GM21529 (cell line): ENCODE data around the gene SYNE1.
"Not testable (repeated sequence)": the region's sequence is repeated elsewhere in the genome, so short reads cannot be mapped to it uniquely, and the experiment has no call there.

Experiments
- ATAC-seq: cut with Tn5 transposase; IDR thresholded peaks from one replicate; pipeline ENCODE4 v1.9.1; 2021; ENCODE audit not compliant: unreplicated experiment

Gene SYNE1

DNA sequence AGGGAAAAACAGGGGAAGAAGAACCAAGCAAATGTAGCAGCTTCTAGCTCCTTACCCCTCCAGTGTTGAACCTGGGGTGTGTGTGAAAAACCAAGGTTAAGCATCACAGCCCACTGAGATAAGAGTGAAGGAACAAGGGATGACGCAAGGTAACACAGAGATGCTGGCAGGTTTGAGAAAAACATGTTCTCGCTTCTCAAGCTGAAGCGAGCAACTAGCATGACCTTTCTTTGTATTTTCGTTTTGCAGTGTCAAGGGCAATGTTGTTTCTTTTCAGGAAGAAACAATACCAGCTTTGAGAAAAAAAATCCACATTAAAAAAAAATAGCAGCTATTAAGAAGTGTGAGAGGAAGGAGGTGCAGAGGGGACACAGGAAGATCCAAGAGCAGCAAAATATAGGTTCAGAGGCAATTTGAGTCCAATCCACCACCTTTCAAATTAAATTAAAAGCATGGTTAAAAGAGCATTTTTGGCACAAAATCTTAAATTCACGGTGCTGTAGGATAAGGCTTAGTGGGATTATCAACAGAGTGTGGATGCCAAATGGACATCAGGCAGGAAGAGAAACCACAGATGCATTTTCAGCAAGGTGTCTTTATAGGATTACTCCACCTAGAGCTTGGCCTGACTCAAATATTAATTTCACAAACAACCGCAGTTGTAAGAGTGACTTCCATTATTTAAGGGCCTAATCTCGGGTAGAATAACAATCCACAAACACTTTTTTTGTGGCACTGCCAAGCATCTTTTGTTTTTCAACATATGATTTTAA lies 70.9 kb downstream of the SYNE1 start:
- ATAC-seq, result no peak

DNA sequence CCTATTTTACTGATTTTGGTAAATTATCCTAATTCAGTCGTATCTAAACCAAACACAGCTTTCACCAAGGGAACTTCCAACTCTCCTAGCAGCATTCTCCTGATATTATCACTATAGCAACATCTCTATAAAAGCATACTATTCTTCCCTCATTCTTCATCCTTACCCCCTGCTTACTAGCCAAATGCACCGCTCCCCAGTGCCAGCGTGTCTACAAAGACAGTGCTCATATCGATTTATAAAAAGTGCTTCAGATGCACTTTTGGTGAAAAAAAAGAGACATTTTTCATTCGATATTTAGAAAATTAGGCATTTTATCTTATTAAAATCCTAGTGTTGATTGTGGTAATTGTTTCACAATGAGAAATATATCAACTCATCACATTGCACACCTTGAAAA lies 74.0 kb downstream of the SYNE1 start:
- no peak for ATAC-seq

DNA sequence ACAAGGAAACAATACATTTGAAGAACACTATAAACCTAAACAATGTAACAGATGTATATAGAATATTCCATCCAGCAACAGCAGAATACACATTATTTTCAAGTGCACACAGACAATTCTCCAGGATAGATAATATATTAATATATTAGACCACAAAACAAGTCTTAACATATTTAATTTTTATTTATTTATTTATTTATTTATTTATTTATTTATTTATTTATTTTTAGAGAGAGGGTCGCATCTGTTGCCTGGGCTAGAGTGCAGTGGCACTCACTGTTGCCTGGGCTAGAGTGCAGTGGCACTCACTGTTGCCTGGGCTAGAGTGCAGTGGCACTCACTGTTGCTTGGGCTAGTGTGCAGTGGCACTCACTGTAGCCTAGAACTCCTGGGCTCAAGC lies 78.4 kb downstream of the SYNE1 start:
- ATAC-seq, result not testable (repeated sequence)

DNA sequence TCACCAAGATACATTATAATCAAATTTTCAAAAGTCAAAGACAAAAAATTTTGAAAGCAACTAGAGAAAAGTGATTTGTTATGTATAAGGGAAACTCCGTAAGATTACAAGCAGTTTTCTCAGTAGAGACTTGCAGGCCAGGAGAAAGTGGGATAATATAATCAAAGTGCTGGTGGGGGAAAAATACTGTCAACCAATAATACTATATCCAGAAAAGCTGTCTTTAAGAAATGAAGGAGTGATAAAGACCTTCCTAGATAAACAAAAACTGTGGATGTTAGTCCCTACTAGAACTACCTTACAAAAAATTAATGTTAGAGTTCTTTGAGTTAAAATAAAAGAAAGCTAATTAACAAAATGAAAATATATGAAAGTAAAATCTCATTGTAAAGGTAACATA lies 79.7 kb downstream of the SYNE1 start:
- ATAC-seq, result no peak

DNA sequence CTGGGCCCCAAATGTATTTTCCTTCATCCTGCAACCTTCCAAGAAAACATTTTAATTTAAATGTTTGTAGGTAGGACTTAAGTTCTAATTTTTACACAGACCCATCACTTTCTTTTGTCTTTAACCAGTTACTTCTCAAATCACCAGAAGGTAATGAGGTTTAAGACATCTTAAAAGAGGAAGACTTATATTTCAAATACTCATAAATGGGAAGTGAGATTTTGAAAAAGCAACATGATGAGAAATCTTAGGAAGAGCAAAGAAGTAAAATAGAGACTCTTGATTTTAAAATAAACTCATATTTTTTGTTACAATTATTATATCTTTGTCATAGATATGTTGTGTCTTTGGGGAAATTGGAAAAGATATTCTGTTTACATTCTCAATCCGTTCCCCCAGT lies 82.3 kb downstream of the SYNE1 start:
- ATAC-seq, result no peak

DNA sequence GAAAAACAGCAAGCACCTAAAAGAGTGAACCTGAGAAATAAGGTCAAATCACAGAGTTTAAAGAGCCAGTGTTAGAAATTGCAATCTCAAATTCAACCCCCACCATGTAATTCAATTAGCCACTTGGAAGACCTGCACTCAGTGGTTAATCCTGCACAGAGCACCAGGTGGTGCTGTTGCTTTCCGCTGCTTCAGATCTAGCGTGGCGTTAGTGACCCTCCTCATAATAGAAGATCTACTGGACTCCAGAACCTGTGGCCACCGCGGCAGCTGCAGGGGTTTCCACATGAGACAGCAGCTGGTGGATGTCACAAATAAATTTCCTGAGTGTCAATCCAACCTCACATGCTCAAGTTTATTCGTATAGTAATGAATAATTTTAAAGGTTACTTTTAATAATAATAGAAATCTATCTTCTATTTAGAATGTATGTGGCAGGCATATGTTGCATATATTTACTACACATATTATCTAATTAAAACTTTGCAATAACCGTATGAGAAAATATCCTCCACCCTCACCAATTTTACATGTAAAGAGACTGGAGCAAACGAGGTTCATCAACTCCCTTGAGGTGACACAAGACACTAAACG lies 84.4 kb downstream of the SYNE1 start:
- ATAC-seq, result peak; percentile 89

DNA sequence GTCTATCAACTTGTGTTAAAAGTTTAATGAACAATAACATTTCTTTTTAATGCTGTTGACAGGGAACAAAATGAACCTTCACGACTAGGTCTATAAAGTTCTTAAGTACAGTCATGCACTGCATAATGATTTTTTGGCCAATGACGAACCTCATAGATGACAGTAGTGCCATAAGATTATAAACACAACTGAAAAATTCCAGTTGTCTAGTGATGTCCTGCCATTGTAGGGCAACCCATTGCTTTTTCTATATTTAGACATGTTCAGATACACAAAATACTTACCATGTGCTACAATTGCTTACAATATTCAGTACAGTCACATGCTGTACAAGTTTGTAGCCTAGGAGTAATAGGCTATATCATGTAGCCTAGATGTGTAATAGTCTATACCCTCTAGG lies 93.6 kb downstream of the SYNE1 start:
- no peak for ATAC-seq

DNA sequence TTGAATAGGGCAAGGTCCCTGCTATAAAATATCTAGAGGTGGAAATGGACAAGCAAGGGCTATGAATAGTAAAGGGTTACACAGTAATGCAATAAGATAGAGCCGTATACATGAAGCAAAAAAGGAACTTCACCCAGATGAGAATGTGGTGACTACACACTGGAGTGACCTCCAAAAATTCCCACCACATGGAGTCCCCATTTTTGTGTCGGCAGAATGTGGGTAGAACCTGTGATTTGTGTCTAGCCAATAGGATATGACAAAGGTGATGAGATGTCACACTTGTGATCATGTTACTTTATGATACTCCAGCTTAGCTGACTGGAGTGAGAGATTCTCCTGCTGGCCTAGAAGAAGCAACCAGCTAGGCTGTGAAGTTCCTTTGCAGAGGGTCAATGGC lies 96.8 kb downstream of the SYNE1 start:
- no peak for ATAC-seq

DNA sequence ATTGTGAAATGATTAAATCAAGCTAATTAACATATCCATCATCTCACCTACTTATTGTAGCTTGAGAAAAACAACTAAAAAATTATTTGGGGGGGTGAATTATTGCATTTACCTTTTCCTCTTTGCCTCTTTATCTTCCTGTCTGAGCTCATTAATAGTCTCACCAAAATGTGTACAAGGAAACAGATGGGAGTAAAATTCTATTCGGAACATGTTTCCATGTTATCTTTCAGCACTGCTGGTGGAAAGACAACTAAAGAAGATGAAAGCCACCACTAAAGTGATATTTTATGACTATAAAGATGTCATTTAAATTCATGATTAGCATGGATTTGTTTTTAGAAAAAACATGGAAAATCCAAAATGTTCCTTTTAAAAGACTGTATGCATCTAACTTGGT lies 102.6 kb downstream of the SYNE1 start:
- ATAC-seq, result no peak

DNA sequence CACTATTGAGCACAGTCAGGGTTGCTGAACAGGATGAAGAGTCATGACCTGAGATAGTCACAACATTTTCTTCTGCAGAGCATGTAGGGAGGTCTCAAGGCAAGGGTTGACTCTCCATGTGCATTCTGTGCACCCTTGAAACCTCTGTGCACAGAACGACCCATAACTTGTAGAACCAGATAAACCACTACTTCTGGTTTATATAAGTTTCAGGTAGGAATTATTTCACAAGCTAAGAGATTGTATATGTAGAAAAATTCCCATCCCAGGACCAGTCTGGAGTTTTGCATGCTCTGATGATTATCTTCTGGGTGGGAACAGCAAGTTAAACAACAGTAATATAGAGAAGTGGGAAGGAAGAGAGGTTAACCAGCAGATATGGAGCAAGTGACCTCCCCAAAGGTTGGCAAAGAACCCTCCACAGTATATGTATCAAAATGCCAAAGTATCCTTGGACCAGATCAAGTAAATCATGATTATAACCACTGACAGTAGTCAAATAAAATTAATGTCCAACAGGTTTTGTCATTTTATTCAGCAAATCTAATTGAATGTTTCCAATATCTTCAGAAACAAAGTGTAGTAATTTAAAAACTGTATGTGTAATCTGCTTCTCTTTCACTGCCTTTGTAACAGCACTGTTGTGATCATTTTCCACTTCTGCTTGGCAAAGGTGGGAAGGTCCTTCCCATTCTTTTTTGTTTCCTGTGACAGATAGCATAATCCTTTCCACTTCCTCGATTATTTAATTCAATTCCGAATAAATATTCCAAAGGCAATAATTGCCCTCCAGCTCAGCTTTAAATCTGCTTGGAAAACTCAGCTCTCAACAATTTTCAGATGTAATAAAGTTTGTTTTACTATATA lies 104.4 kb downstream of the SYNE1 start:
- no peak for ATAC-seq

DNA sequence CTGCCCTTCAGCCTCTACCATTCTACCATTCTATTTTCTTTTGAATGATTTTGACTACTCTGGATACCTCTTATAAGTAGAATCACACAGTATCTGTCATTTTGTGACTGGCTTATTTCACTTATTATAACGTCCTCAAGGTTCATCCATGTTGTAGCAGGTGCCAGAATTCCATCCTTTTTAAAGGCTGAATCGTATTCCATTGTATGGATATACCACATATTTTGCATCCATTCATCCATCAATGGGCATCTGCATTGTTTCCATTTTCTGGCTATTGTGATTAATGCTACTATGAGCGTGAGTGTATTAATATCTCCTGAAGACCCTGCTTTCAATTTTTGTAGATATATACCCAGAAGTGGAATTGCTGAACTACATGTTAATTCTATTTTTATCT lies 105.5 kb downstream of the SYNE1 start:
- no peak for ATAC-seq

DNA sequence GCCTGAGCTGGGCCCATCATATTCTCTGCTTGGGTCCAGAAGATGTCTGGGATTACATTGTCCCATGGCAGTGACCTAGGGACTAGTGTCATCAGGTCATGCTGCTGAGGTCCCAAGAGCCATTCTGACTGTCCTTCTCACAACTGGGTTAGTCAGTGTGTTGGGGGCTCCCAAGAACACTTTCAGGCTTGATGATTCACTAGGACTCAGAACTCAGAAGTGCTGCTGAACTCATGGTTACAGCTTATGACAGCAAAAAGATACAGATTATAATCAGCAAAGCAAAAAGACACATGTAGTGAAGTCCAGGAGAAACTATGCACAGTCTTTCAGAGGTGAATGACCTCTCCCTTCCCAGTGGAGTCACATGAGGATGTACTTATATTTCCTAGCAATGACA lies 107.8 kb downstream of the SYNE1 start:
- no peak for ATAC-seq

DNA sequence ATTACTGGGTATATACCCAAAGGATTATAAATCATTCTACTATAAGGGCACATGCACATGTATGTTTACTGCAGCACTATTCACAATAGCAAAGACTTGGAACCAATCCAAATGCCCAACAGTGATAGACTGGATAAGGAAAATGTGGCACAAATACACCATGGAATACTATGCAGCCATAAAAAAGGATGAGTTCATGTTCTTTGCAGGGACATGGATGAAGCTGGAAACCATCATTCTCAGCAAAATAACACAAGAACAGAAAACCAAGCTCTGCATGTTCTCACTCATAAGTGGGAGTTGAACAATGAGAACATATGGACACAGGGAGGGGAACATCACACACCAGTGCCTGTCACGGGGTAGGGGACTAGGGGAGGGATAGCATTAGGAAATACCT lies 123.0 kb downstream of the SYNE1 start:
- ATAC-seq, result not testable (repeated sequence)

DNA sequence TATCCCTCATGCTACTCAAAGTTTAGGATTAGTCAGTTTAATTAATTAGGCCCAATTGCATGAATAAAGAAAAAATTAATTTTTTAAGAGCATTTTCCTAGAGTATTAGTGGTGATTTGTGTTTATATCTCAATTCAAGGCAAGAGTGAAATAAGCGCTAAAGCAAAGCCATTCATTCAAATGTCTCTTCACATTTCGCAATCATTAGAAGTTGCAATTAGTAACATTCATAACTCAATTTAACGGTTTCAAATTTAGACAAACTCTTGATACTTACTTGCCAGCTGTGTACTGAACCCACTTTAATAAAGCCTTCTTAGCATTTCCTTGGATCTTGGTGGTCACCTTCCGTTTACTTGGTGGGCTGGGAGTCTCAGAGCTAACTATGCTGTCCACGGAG lies 127.2 kb downstream of the SYNE1 start:
- no peak for ATAC-seq

DNA sequence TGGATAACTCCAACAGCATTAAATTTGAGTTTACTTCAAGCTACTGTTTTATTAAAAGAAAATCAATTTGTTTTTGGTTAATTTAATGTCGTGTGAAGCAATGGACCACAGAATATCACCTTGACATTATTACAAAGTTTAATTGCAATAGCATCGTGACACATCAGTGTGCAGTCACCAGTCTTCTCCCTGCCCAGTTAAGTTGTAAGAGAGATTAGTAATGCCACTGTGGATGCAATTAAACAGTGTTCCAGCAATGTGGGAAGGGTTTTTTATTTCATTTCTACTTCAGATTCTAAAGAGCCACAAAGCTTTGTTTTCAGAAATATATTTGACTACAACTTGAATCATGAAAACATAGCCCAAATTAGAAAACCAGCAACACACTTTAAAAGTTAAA lies 128.7 kb downstream of the SYNE1 start:
- ATAC-seq, result no peak

DNA sequence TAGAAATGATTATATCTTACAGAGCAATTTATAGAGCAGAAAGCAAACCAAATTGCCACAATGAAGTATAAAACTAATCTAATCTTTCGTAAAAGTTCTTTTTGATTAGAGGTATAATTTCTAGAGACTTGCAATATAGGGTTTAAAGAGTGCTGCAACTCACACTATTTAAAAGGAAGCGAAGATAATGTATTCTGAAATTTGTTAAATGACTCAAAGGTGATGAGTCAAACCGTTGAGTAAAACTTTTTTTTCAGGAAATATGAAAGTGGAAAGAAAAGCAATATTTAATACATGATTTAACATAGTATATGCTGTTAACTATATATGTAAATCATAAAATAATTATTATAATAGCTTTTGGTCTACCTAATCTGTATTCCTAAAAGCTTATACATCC lies 133.6 kb downstream of the SYNE1 start:
- ATAC-seq, result no peak

DNA sequence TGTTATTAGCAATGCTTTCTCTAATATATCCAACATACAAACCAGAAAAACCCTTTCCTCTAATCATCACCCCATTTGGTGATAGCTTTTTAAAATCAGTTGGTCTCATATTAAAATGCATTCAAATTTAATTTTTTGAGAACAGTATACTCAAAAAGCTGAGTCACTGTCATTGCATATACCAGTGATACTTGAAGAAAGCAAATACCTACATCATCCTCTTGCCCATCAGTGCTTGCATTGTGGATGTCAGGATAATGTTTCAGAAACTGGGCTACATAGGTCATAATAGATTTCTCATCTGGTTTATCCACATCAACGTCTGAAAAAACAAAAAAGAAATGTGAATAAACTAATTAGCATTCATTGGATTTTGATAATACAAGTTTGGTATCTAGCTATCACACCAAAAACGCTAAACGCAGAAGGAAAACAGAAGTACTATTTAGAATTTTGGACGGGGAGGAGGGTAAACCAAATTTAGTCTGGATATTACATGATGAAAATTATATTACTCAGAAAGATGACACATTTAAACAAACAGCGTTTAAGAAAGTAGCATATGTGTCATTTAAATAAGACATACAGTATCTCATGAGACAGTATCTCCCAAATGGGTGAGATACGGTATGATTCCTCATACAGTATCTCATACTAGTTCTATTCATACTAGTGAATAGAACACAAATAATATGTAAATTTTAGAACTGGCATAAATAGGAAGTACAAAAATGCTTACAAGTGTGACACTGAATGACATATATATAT lies 134.6 kb downstream of the SYNE1 start:
- ATAC-seq, result no peak

DNA sequence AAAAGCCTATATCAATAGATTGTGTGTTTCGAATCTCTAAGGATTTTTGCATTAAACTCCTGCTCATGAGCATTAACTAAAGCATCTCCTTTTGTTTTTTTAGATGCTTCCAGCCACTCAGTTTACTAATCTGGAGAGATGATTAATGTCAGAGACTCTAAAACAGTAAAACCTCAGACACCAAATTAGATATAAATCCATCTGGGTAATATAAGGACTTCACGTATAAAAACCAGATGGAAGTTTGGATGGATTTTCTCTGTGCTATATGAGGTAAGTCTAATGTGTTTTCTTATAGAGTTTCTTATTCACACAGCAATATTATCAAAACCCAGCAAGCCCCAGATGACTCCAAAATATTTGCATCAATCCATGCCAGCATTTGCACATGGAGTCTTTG lies 137.2 kb downstream of the SYNE1 start:
- ATAC-seq, result no peak

DNA sequence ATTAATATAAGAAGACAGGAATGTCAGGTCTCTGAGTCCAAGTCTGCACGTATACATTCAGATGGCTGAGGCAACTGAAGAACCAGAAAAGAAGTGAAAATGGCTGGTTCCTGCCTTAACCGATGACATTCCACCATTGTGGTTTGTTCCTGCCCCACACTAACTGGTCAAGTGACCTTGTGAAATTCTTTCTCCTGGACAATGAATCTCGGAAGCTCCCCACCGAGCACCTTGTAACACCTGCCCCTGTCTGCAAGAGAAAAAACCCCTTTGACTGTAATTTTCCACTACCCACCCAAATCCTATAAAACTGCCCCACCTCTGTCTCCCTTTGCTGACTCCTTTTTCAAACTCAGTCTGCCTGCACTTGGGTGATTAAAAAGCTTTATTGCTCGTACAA lies 140.4 kb downstream of the SYNE1 start:
- no peak for ATAC-seq

DNA sequence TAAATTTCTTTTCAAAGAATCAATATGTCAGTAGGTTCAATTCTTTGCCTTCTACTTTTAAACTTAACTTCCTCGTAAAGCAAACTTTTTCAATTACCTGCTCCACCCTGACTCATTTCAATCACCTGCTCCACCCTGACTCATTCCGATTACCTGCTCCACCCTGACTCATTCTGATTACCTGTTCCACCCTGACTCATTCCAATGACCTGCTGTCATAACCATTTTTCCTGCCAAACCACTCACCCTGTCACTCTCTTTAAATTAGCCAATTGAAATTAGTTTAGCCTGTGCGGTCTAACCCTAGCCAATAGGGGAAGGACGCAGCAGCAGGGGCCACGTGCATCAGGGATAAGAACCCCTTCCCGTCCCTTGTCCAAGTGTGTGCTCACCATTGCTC lies 141.7 kb downstream of the SYNE1 start:
- not testable (repeated sequence) for ATAC-seq

DNA sequence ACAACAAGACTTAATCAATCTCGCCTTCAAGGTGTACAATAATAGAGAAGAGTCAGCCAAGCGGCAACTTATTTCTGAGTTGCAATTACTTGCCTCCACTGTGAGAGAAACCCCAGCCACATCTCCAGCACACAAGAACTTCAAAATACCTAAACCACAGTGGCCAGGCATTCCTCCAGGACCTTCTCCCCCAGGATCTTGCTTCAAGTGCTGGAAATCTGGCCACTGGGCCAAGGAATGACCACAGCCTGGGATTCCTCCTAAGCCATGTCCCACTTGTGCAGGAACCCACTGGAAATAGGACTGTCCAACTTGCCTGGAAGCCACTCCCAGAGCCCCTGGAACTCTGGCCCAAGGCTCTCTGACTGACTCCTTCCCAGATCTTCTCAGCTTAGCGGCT lies 144.9 kb downstream of the SYNE1 start:
- not testable (repeated sequence) for ATAC-seq
